ENCODE measurements around the gene LHX8. TPM values are rescaled to one million over a fixed set of nuclear protein-coding genes. Genes with fewer than 3 reads are reported as not detected.
"Not testable (repeated sequence)": the region's sequence is repeated elsewhere in the genome, so short reads cannot be mapped to it uniquely, and the experiment has no call there.

Gene LHX8
- total RNA-seq, 1 experiment from 2014 or later: 0.37 TPM

DNA sequence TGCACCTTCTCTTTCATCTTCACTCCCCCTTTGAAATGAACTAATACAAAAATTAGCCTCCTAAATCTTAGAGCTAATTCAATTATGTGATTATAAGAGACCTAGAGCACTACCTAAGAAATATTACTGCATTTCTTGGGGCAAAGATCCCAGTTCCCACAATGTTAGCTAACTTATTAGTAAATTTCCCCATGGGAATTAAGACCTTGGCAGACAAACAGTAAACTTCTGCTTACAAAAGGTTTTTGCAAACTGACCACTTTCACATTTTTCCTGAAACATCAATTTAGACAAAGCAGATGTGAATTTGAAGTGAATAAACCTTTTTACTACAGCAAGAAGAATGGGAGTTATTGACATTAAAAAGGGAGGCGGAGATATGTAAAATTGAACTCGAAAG lies 34.6 kb upstream of the LHX8 start:
- Mint-ChIP-seq H3K27ac (no peak overlapping the region), H3K4me1 (peaks cover 22% of the 10 kb centered on the region), H3K4me3 (no peak overlapping the region), H3K36me3 (peaks cover 1% of the 10 kb centered on the region), H3K9me3 (peaks cover 5% of the 10 kb centered on the region), H3K27me3 (ENCODE audit: low read depth) (no peaks in the 10 kb centered on the region)
- ATAC-seq (no peak), DNase-seq (ENCODE audit: low spot score) (no peak)
- ChIA-PET CTCF (no interaction called here), POLR2A (no interaction called here)
- TF ChIP-seq KAT7 (CRISPR knock-in tag; IDR thresholded peaks at IDR 0.05; ENCODE audit: borderline replicate concordance): no peak
- no peak for TF ChIP-seq ZSCAN18 (CRISPR knock-in tag; IDR thresholded peaks at IDR 0.05)
- TF ChIP-seq, protein P1, sequence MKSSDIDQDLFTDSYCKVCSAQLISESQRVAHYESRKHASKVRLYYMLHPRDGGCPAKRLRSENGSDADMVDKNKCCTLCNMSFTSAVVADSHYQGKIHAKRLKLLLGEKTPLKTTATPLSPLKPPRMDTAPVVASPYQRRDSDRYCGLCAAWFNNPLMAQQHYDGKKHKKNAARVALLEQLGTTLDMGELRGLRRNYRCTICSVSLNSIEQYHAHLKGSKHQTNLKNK (CRISPR knock-in tag; IDR thresholded peaks at IDR 0.05): no peak
- TF ChIP-seq, protein P2, sequence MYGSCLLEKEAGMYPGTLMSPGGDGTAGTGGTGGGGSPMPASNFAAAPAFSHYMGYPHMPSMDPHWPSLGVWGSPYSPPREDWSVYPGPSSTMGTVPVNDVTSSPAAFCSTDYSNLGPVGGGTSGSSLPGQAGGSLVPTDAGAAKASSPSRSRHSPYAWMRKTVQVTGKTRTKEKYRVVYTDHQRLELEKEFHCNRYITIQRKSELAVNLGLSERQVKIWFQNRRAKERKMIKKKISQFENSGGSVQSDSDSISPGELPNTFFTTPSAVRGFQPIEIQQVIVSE (CRISPR knock-in tag; IDR thresholded peaks at IDR 0.05; ENCODE audit: borderline replicate concordance): no peak
- TF ChIP-seq MXD4 (CRISPR knock-in tag; IDR thresholded peaks at IDR 0.05; ENCODE audit: borderline replicate concordance): no peak
- no peak for TF ChIP-seq GABPB1 (CRISPR knock-in tag; IDR thresholded peaks at IDR 0.05)

- Mint-ChIP-seq H3K27ac (0 out of 2 replicates have a peak overlapping the region, but pooled peaks have one; percentile 7), H3K4me3 (peak overlapping the region; percentile 9; the same call in 1 of the 2 replicates), H3K36me3 (no peaks in the 10 kb centered on the region), H3K27me3 (ENCODE audit: low read depth) (no peaks in the 10 kb centered on the region), H3K9me3 (no peaks in the 10 kb centered on the region), H3K4me1 (peaks cover 22% of the 10 kb centered on the region)
- CTCF ChIA-PET: interaction anchor here (1.3 kb wide), 1 partner anchor 333 kb away, joined by 4 read pairs; no protein-coding TSS in a partner anchor
- no peak for TF ChIP-seq ZNF512 (CRISPR knock-in tag; IDR thresholded peaks at IDR 0.05; ENCODE audit: borderline replicate concordance)
- TF ChIP-seq, protein P3, sequence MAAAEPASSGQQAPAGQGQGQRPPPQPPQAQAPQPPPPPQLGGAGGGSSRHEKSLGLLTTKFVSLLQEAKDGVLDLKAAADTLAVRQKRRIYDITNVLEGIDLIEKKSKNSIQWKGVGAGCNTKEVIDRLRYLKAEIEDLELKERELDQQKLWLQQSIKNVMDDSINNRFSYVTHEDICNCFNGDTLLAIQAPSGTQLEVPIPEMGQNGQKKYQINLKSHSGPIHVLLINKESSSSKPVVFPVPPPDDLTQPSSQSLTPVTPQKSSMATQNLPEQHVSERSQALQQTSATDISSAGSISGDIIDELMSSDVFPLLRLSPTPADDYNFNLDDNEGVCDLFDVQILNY (CRISPR knock-in tag; IDR thresholded peaks at IDR 0.05): no peak
- no peak for TF ChIP-seq JAZF1 (CRISPR knock-in tag; IDR thresholded peaks at IDR 0.05)
- TF ChIP-seq ZNF317 (CRISPR knock-in tag; IDR thresholded peaks at IDR 0.05; ENCODE audit: borderline replicate concordance, low read depth): no peak
- no peak for TF ChIP-seq HMGA2 (CRISPR knock-in tag; IDR thresholded peaks at IDR 0.05)
- TF ChIP-seq, protein P4, sequence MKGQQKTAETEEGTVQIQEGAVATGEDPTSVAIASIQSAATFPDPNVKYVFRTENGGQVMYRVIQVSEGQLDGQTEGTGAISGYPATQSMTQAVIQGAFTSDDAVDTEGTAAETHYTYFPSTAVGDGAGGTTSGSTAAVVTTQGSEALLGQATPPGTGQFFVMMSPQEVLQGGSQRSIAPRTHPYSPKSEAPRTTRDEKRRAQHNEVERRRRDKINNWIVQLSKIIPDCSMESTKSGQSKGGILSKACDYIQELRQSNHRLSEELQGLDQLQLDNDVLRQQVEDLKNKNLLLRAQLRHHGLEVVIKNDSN (CRISPR knock-in tag; IDR thresholded peaks at IDR 0.05): no peak
- no peak for TF ChIP-seq ZNF396 (CRISPR knock-in tag; IDR thresholded peaks at IDR 0.05; ENCODE audit: borderline replicate concordance)
- TF ChIP-seq NFATC4 (CRISPR knock-in tag; IDR thresholded peaks at IDR 0.05): no peak
- no peak for TF ChIP-seq ERG (CRISPR knock-in tag; IDR thresholded peaks at IDR 0.05)
- DNase-seq (ENCODE audit: low spot score) (no peak), ATAC-seq (peak; percentile 79)
- POLR2A ChIA-PET: no interaction called here
Observed at GRCh38 chr1:75100481-75101092, 33.6 kb upstream of the LHX8 start.

- H3K27me3 Mint-ChIP-seq (ENCODE audit: low read depth); H3K27ac Mint-ChIP-seq; H3K4me1 Mint-ChIP-seq; CTCF ChIA-PET; H3K4me3 Mint-ChIP-seq; DNase-seq (ENCODE audit: low spot score); ATAC-seq; H3K36me3 Mint-ChIP-seq; POLR2A ChIA-PET: not testable (repeated sequence)
- peaks cover 19% of the 10 kb centered on the region; the same call in 1 of the 2 replicates for H3K9me3 Mint-ChIP-seq
Observed at GRCh38 chr1:75112362-75112951, 21.7 kb upstream of the LHX8 start.

Data from WTC11 (cell line).